Stimulated activated naive CD4-positive, alpha-beta T cell treated with Interleukin-2 at 50 U/mL for 16 hours (primary cell): ENCODE data around the gene LAMC2.

Source experiments
- DNase-seq: peaks from one replicate; lab custom pipeline; 2025; lab: John Stamatoyannopoulos, UW

Gene LAMC2

GRCh38 chr1:183214021-183214970 lies 28.2 kb downstream of the LAMC2 start:
- DNase-seq: no peak

GRCh38 chr1:183215076-183215720 lies 29.1 kb downstream of the LAMC2 start:
- DNase-seq: no peak

- no peak for DNase-seq
These were observed 29.9 kb downstream of the LAMC2 start for GRCh38 chr1:183215936-183216335.

GRCh38 chr1:183218027-183218618 lies 32.1 kb downstream of the LAMC2 start:
- no peak for DNase-seq

GRCh38 chr1:183218971-183219615 lies 33.0 kb downstream of the LAMC2 start:
- no peak for DNase-seq

- no peak for DNase-seq
These were observed 33.5 kb downstream of the LAMC2 start for GRCh38 chr1:183219616-183220009.

GRCh38 chr1:183222909-183223308 lies 36.8 kb downstream of the LAMC2 start:
- no peak for DNase-seq

GRCh38 chr1:183223467-183223866 lies 37.4 kb downstream of the LAMC2 start:
- no peak for DNase-seq

- no peak for DNase-seq
These were observed 40.3 kb downstream of the LAMC2 start for GRCh38 chr1:183226361-183226760.

GRCh38 chr1:183226963-183227362 lies 40.9 kb downstream of the LAMC2 start:
- DNase-seq: no peak

- DNase-seq: no peak
These were observed 41.6 kb downstream of the LAMC2 start for GRCh38 chr1:183227422-183228346.

- no peak for DNase-seq
These were observed 42.5 kb downstream of the LAMC2 start for GRCh38 chr1:183228347-183229220.

- DNase-seq: no peak
These were observed 44.3 kb downstream of the LAMC2 start for GRCh38 chr1:183230413-183230812.

GRCh38 chr1:183231545-183231944 lies 45.5 kb downstream of the LAMC2 start:
- DNase-seq: no peak

- DNase-seq: no peak
These were observed 47.0 kb downstream of the LAMC2 start for GRCh38 chr1:183233113-183233512.

GRCh38 chr1:183234660-183235476 lies 48.8 kb downstream of the LAMC2 start:
- DNase-seq: no peak

GRCh38 chr1:183235503-183235902 lies 49.4 kb downstream of the LAMC2 start:
- DNase-seq: no peak

- no peak for DNase-seq
These were observed 50.2 kb downstream of the LAMC2 start for GRCh38 chr1:183236158-183236725.

- no peak for DNase-seq
These were observed 51.0 kb downstream of the LAMC2 start for GRCh38 chr1:183237046-183237445.
